ENCODE measurements around the gene UROC1. TPM values are rescaled to one million over a fixed set of nuclear protein-coding genes. Genes with fewer than 3 reads are reported as not detected.

The UROC1 gene
- total RNA-seq, 1 experiment from 2014 or later = not detected

DNA sequence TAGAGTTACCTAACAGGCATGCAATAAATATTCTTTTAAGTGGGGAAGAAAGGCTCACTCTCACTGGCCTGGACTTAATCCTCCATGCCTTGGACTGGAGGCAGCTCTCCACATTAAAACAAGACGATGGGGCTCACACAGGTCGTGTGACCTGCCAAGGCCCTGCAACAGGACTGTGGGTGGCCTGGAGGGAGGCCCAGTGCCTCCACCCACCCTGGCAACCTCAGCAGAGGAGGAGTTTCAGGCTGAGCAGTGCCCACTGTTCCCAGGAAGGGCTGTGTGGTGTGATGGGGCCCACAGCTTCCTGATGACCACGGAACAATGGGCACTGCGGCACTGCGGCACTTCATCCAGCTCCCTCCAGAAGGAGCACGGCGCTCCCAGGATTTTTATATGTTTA lies 5.5 kb downstream of the UROC1 start:
- ATAC-seq (no peak), DNase-seq (ENCODE audit: low read depth, low spot score) (no peak)
- H3K9me3 ChIP-seq (ENCODE audit: control insufficient read depth in 1 of 2, insufficient read depth in 1 of 2, low read depth in 1 of 2, low read length in 2 of 2) = no peaks in the 10 kb centered on the region
- H3K36me3 ChIP-seq (ENCODE audit: control insufficient read depth in 1 of 2, insufficient read depth in 2 of 2, low read length in 2 of 2) = no peaks in the 10 kb centered on the region
- H2AFZ ChIP-seq (ENCODE audit: low read depth, low read length, poor library complexity, severe bottlenecking) = no peak overlapping the region
- H3K9me2 ChIP-seq (ENCODE audit: insufficient read depth) = no peaks in the 10 kb centered on the region
- H4K20me1 ChIP-seq (ENCODE audit: insufficient read depth) = no peaks in the 10 kb centered on the region
- no peak for TF ChIP-seq SP1 (IDR thresholded peaks at IDR 0.05; ENCODE audit: low read depth)
- TF ChIP-seq TCF7L2 (IDR thresholded peaks at IDR 0.05; ENCODE audit: borderline replicate concordance, extremely low read depth, insufficient read depth, insufficient read length) = no peak
- TF ChIP-seq, protein P1, sequence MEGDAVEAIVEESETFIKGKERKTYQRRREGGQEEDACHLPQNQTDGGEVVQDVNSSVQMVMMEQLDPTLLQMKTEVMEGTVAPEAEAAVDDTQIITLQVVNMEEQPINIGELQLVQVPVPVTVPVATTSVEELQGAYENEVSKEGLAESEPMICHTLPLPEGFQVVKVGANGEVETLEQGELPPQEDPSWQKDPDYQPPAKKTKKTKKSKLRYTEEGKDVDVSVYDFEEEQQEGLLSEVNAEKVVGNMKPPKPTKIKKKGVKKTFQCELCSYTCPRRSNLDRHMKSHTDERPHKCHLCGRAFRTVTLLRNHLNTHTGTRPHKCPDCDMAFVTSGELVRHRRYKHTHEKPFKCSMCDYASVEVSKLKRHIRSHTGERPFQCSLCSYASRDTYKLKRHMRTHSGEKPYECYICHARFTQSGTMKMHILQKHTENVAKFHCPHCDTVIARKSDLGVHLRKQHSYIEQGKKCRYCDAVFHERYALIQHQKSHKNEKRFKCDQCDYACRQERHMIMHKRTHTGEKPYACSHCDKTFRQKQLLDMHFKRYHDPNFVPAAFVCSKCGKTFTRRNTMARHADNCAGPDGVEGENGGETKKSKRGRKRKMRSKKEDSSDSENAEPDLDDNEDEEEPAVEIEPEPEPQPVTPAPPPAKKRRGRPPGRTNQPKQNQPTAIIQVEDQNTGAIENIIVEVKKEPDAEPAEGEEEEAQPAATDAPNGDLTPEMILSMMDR (IDR thresholded peaks at IDR 0.05 in 2 of 3, conservative IDR thresholded peaks at IDR 0.05 in 1 of 3; ENCODE audit: borderline replicate concordance in 1 of 3, insufficient read depth in 1 of 3, low read depth in 2 of 3, low read length in 2 of 3) = no peak
- no peak for TF ChIP-seq SIN3A (IDR thresholded peaks at IDR 0.05; ENCODE audit: low read depth)
- TF ChIP-seq ZFX (IDR thresholded peaks at IDR 0.05) = no peak
- no peak for TF ChIP-seq POLR2AphosphoS5 (IDR thresholded peaks at IDR 0.05; ENCODE audit: low read depth, low read length)
- TF ChIP-seq EZH2phosphoT487 (IDR thresholded peaks at IDR 0.05; ENCODE audit: borderline replicate concordance) = no peak
- TF ChIP-seq, protein P2, sequence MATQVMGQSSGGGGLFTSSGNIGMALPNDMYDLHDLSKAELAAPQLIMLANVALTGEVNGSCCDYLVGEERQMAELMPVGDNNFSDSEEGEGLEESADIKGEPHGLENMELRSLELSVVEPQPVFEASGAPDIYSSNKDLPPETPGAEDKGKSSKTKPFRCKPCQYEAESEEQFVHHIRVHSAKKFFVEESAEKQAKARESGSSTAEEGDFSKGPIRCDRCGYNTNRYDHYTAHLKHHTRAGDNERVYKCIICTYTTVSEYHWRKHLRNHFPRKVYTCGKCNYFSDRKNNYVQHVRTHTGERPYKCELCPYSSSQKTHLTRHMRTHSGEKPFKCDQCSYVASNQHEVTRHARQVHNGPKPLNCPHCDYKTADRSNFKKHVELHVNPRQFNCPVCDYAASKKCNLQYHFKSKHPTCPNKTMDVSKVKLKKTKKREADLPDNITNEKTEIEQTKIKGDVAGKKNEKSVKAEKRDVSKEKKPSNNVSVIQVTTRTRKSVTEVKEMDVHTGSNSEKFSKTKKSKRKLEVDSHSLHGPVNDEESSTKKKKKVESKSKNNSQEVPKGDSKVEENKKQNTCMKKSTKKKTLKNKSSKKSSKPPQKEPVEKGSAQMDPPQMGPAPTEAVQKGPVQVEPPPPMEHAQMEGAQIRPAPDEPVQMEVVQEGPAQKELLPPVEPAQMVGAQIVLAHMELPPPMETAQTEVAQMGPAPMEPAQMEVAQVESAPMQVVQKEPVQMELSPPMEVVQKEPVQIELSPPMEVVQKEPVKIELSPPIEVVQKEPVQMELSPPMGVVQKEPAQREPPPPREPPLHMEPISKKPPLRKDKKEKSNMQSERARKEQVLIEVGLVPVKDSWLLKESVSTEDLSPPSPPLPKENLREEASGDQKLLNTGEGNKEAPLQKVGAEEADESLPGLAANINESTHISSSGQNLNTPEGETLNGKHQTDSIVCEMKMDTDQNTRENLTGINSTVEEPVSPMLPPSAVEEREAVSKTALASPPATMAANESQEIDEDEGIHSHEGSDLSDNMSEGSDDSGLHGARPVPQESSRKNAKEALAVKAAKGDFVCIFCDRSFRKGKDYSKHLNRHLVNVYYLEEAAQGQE (IDR thresholded peaks at IDR 0.05; ENCODE audit: low read depth) = no peak
- TF ChIP-seq SRF (IDR thresholded peaks at IDR 0.05; ENCODE audit: low read depth) = no peak
- no peak for TF ChIP-seq FOSL1 (IDR thresholded peaks at IDR 0.05; ENCODE audit: low read depth)
- TF ChIP-seq, protein P3, sequence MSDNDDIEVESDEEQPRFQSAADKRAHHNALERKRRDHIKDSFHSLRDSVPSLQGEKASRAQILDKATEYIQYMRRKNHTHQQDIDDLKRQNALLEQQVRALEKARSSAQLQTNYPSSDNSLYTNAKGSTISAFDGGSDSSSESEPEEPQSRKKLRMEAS (IDR thresholded peaks at IDR 0.05) = no peak
- TF ChIP-seq, protein P4, sequence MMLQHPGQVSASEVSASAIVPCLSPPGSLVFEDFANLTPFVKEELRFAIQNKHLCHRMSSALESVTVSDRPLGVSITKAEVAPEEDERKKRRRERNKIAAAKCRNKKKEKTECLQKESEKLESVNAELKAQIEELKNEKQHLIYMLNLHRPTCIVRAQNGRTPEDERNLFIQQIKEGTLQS (IDR thresholded peaks at IDR 0.05) = no peak
- no peak for TF ChIP-seq RAD21 (IDR thresholded peaks at IDR 0.05; ENCODE audit: low read depth)
- TF ChIP-seq ELF1 (IDR thresholded peaks at IDR 0.05; ENCODE audit: borderline replicate concordance, low read depth) = no peak
- TF ChIP-seq POLR2A (IDR thresholded peaks at IDR 0.05; ENCODE audit: borderline replicate concordance, extremely low read depth, insufficient read depth, insufficient read length) = no peak
- no peak for TF ChIP-seq EZH2 (IDR thresholded peaks at IDR 0.05)
- TF ChIP-seq YY1 (IDR thresholded peaks at IDR 0.05; ENCODE audit: extremely low read depth, insufficient replicate concordance, low read depth, low read length) = no peak
- TF ChIP-seq EGR1 (IDR thresholded peaks at IDR 0.05; ENCODE audit: low read depth) = no peak
- no peak for TF ChIP-seq ZNF274 (IDR thresholded peaks at IDR 0.05; ENCODE audit: low read depth, low read length)
- no peak overlapping the region for H3K27ac ChIP-seq (ENCODE audit: low read depth, low read length)
- BruUV-seq (replicated peaks) = no TSS peak
- ChIA-PET POLR2A (no interaction called here), RAD21 (ENCODE audit: low non-redundant PET in 1 of 2, low total read pairs in 2 of 2, uncharacterized antibody in 2 of 2, unreplicated experiment in 2 of 2) (no interaction called here), CTCF (no interaction called here)
- no peak overlapping the region for H3K4me3 ChIP-seq (replicated peaks in 1 of 2; ENCODE audit: low read depth in 1 of 2, low read length in 2 of 2)
- no peak overlapping the region for H3K9ac ChIP-seq (ENCODE audit: low read length)
- intact Hi-C loops (cut with micrococcal nuclease) = no loop called here
- H3K27me3 ChIP-seq (ENCODE audit: insufficient read depth, low read length) = no peaks in the 10 kb centered on the region
- H3K79me2 ChIP-seq (ENCODE audit: insufficient read depth, low read length) = no peaks in the 10 kb centered on the region
- H3K4me1 ChIP-seq (ENCODE audit: control insufficient read depth in 1 of 2, insufficient read depth in 2 of 2, low read length in 2 of 2) = peaks cover 0 to 11% of the 10 kb centered on the region in 2 experiments; a peak in 2 of 4 replicates
- no peak overlapping the region for H3K4me2 ChIP-seq (ENCODE audit: low read length)

All from HCT116 (cell line).